Stimulated activated naive CD4-positive, alpha-beta T cell (primary cell): Measurements from ENCODE around the gene GPR55.
A peak's percentile ranks its signal among the peaks of the same experiment; 100 is the strongest.

Experiments
- DNase-seq, 6 experiments: peaks; one replicate each; lab custom pipeline; 2025; lab: John Stamatoyannopoulos, UW

The GPR55 gene

GRCh38 chr2:230934231-230935129 is 9.4 kb upstream of the GPR55 start:
- DNase-seq = no peak

GRCh38 chr2:230933521-230934180 is 8.6 kb upstream of the GPR55 start:
- DNase-seq = no peak

GRCh38 chr2:230932556-230933511 is 7.8 kb upstream of the GPR55 start:
- DNase-seq = no peak

- no peak for DNase-seq
Measured at GRCh38 chr2:230931556-230932231, 6.7 kb upstream of the GPR55 start.

GRCh38 chr2:230930928-230931555 is 6.0 kb upstream of the GPR55 start:
- DNase-seq = no peak

GRCh38 chr2:230930149-230930780 is 5.2 kb upstream of the GPR55 start:
- DNase-seq = no peak

- no peak for DNase-seq
Measured at GRCh38 chr2:230929381-230930148, 4.5 kb upstream of the GPR55 start.

- no peak for DNase-seq
Measured at GRCh38 chr2:230928701-230929380, 3.8 kb upstream of the GPR55 start.

GRCh38 chr2:230927711-230928341 is 2.8 kb upstream of the GPR55 start:
- DNase-seq = no peak

- DNase-seq = no peak
Measured at GRCh38 chr2:230925879-230926765, 1.1 kb upstream of the GPR55 start.

GRCh38 chr2:230925443-230925878 is 419 bp upstream of the GPR55 start:
- peak in 1 of 6 experiments; percentile 21 for DNase-seq

- no peak for DNase-seq
Measured at GRCh38 chr2:230924092-230924469, 961 bp downstream of the GPR55 start.

- no peak for DNase-seq
Measured at GRCh38 chr2:230922951-230923717, 1.9 kb downstream of the GPR55 start.

GRCh38 chr2:230921806-230922595 is 3.0 kb downstream of the GPR55 start:
- DNase-seq = no peak

GRCh38 chr2:230920167-230920566 is 4.9 kb downstream of the GPR55 start:
- DNase-seq = no peak

- no peak for DNase-seq
Measured at GRCh38 chr2:230919681-230920080, 5.4 kb downstream of the GPR55 start.
